HEK293T (cell line): ENCODE data around the gene TSPAN9.

Experiments
- CTCF ChIA-PET: fragments of 350-600 bp; formaldehyde crosslinking; extraction: SDS; loops from one replicate; lab custom pipeline; 2021; ENCODE audit warnings: antibody characterized with exemption, inconsistent platforms; lab: Yijun Ruan, JAX
- POLR2A ChIA-PET: fragments of 350-600 bp; formaldehyde crosslinking; extraction: SDS; loops from one replicate; lab custom pipeline; 2020; ENCODE audit warnings: antibody characterized with exemption, inconsistent platforms; lab: Yijun Ruan, JAX
- DNase-seq: peaks from one replicate; pipeline ENCODE4 v3.0.0; 2012; ENCODE audit warnings: mixed read lengths; ENCODE audit errors: extremely low spot score
- ARNT ChIP-seq: fragments of 450-650 bp; IDR thresholded peaks from 2 replicates; pipeline ENCODE4 v1.6.1; 2017; ENCODE audit warnings: mild to moderate bottlenecking
- BHLHE40 ChIP-seq: fragments of 450-650 bp; IDR thresholded peaks from 2 replicates; pipeline ENCODE4 v1.6.1; 2016; ENCODE audit warnings: mild to moderate bottlenecking, moderate library complexity, borderline replicate concordance
- CTBP1 ChIP-seq: fragments of 450-650 bp; IDR thresholded peaks from 2 replicates; pipeline ENCODE4 v1.6.1; 2016; ENCODE audit warnings: borderline replicate concordance
- ELF4 ChIP-seq: fragments of 450-650 bp; IDR thresholded peaks from 2 replicates; pipeline ENCODE4 v1.6.1; 2017; ENCODE audit warnings: antibody characterized with exemption
- FOXA1 ChIP-seq: fragments of 450-650 bp; IDR thresholded peaks from 2 replicates; pipeline ENCODE4 v1.6.1; 2016; ENCODE audit warnings: mild to moderate bottlenecking
- FOXK2 ChIP-seq: fragments of 450-650 bp; IDR thresholded peaks from 2 replicates; pipeline ENCODE4 v1.6.1; 2016; ENCODE audit warnings: mild to moderate bottlenecking
- FOXM1 ChIP-seq: fragments of 450-650 bp; IDR thresholded peaks from 2 replicates; pipeline ENCODE4 v1.6.1; 2017; ENCODE audit warnings: mild to moderate bottlenecking, borderline replicate concordance
- HDGF ChIP-seq: fragments of 450-650 bp; IDR thresholded peaks from 2 replicates; pipeline ENCODE4 v1.6.1; 2017; ENCODE audit warnings: antibody characterized with exemption, borderline replicate concordance
- L3MBTL2 ChIP-seq: fragments of 450-650 bp; conservative IDR thresholded peaks from 2 replicates; pipeline ENCODE4 v1.6.1; 2016; ENCODE audit warnings: mild to moderate bottlenecking
- LEF1 ChIP-seq: fragments of 450-650 bp; IDR thresholded peaks from 2 replicates; pipeline ENCODE4 v1.6.1; 2017; ENCODE audit warnings: mild to moderate bottlenecking, borderline replicate concordance
- NFRKB ChIP-seq: fragments of 450-650 bp; IDR thresholded peaks from 2 replicates; pipeline ENCODE4 v1.6.1; 2016; ENCODE audit warnings: mild to moderate bottlenecking, moderate library complexity
- PKNOX1 ChIP-seq: fragments of 450-650 bp; IDR thresholded peaks from 2 replicates; pipeline ENCODE4 v1.6.1; 2016
- SP1 ChIP-seq: fragments of 450-650 bp; IDR thresholded peaks from 2 replicates; pipeline ENCODE4 v1.6.1; 2017
- SUZ12 ChIP-seq: fragments of 450-650 bp; IDR thresholded peaks from 2 replicates; pipeline ENCODE4 v1.6.1; 2016; ENCODE audit warnings: mild to moderate bottlenecking
- TARDBP ChIP-seq: fragments of 450-650 bp; IDR thresholded peaks from 2 replicates; pipeline ENCODE4 v1.6.1; 2016
- ZNF384 ChIP-seq: fragments of 450-650 bp; IDR thresholded peaks from 2 replicates; pipeline ENCODE4 v1.6.1; 2016

The TSPAN9 gene

GRCh38 chr12:3110578-3110977, 33.4 kb downstream of the TSPAN9 start:
- no peak for DNase-seq
- TF ChIP-seq L3MBTL2: no peak
- TF ChIP-seq HDGF: no peak
- TF ChIP-seq NFRKB: no peak
- no peak for TF ChIP-seq BHLHE40
- no peak for TF ChIP-seq PKNOX1
- TF ChIP-seq ARNT: no peak
- TF ChIP-seq SUZ12: no peak
- TF ChIP-seq TARDBP: no peak
- TF ChIP-seq FOXM1: no peak
- TF ChIP-seq FOXA1: no peak
- TF ChIP-seq ELF4: no peak
- no peak for TF ChIP-seq LEF1
- no peak for TF ChIP-seq FOXK2
- ChIA-PET POLR2A (no interaction called here), CTCF (no interaction called here)

GRCh38 chr12:3113671-3114325, 36.6 kb downstream of the TSPAN9 start:
- ChIA-PET POLR2A (no interaction called here), CTCF (no interaction called here)
- DNase-seq: no peak
- no peak for TF ChIP-seq FOXA1
- no peak for TF ChIP-seq FOXM1
- TF ChIP-seq HDGF: no peak
- no peak for TF ChIP-seq NFRKB
- no peak for TF ChIP-seq SUZ12
- TF ChIP-seq TARDBP: no peak
- TF ChIP-seq CTBP1: no peak
- no peak for TF ChIP-seq ARNT
- TF ChIP-seq FOXK2: no peak
- no peak for TF ChIP-seq ZNF384

- TF ChIP-seq ARNT: no peak
- TF ChIP-seq ELF4: no peak
- no peak for TF ChIP-seq LEF1
- no peak for TF ChIP-seq CTBP1
- CTCF ChIA-PET: no interaction called here
- POLR2A ChIA-PET: no interaction called here
- DNase-seq: no peak
Observed at GRCh38 chr12:3114671-3115070, 37.5 kb downstream of the TSPAN9 start.

- TF ChIP-seq L3MBTL2: no peak
- no peak for TF ChIP-seq TARDBP
- TF ChIP-seq PKNOX1: no peak
- TF ChIP-seq FOXM1: no peak
- no peak for TF ChIP-seq CTBP1
- no peak for TF ChIP-seq ELF4
- no peak for TF ChIP-seq SP1
- TF ChIP-seq BHLHE40: no peak
- no peak for TF ChIP-seq FOXK2
- no peak for TF ChIP-seq HDGF
- no peak for TF ChIP-seq ARNT
- no peak for TF ChIP-seq FOXA1
- no peak for TF ChIP-seq LEF1
- no peak for TF ChIP-seq ZNF384
- TF ChIP-seq NFRKB: no peak
- no peak for TF ChIP-seq SUZ12
- ChIA-PET CTCF (interaction anchor here (1.0 kb wide), 1 partner anchor 42 kb away, joined by 4 read pairs; no protein-coding TSS in a partner anchor), POLR2A (no interaction called here)
- DNase-seq: no peak
Observed at GRCh38 chr12:3115078-3115477, 37.9 kb downstream of the TSPAN9 start.

- POLR2A ChIA-PET: interaction anchor here (1.3 kb wide), 1 partner anchor 12 kb away, joined by 5 read pairs; no protein-coding TSS in a partner anchor
- TF ChIP-seq HDGF (no peak), ELF4 (no peak), FOXA1 (no peak), ZNF384 (no peak), SUZ12 (no peak), ARNT (no peak), LEF1 (no peak), L3MBTL2 (no peak), PKNOX1 (no peak), NFRKB (no peak), SP1 (no peak), TARDBP (no peak), CTBP1 (no peak), BHLHE40 (no peak), FOXK2 (no peak), FOXM1 (no peak)
- DNase-seq: no peak
- CTCF ChIA-PET: interaction anchor here (1.0 kb wide), 2 partner anchors 17 to 43 kb away, joined by 4 read pairs; no protein-coding TSS in a partner anchor
Observed at GRCh38 chr12:3116106-3116844, 39.1 kb downstream of the TSPAN9 start.

GRCh38 chr12:3117144-3117581, 40.0 kb downstream of the TSPAN9 start:
- ChIA-PET CTCF (no interaction called here), POLR2A (no interaction called here)
- no peak for TF ChIP-seq LEF1
- TF ChIP-seq SP1: no peak
- no peak for TF ChIP-seq FOXK2
- no peak for TF ChIP-seq ARNT
- TF ChIP-seq FOXA1: no peak
- TF ChIP-seq NFRKB: no peak
- no peak for TF ChIP-seq FOXM1
- TF ChIP-seq ELF4: no peak
- TF ChIP-seq ZNF384: no peak
- TF ChIP-seq SUZ12: no peak
- no peak for TF ChIP-seq L3MBTL2
- no peak for TF ChIP-seq CTBP1
- no peak for TF ChIP-seq HDGF
- TF ChIP-seq PKNOX1: no peak
- TF ChIP-seq BHLHE40: no peak
- no peak for TF ChIP-seq TARDBP
- no peak for DNase-seq
